HepG2 (cell line): ENCODE results near the gene AADACL4. TPM values are rescaled to one million over a fixed set of nuclear protein-coding genes. Genes with fewer than 3 reads are reported as not detected.

Experiments used
- BORCS8-MEF2B ChIP-seq: sonication (generic); formaldehyde crosslinking; IDR thresholded peaks from 2 replicates; pipeline ENCODE4 v1.8.0; 2022; ENCODE audit warnings: mild to moderate bottlenecking, missing genetic modification reagents
- KAT8 ChIP-seq: IDR thresholded peaks from 2 replicates; pipeline ENCODE4 v1.6.1; 2016; ENCODE audit warnings: missing genetic modification reagents, missing compliant biosample characterization
- MXI1 ChIP-seq: IDR thresholded peaks from 3 replicates; pipeline ENCODE4 v1.6.1; 2012; ENCODE audit warnings: low read depth, low read length, inconsistent platforms, borderline replicate concordance
- NFRKB ChIP-seq: fragments of 450-650 bp; IDR thresholded peaks from 2 replicates; pipeline ENCODE4 v1.6.1; 2017
- SAFB2 ChIP-seq: sonication (generic); formaldehyde crosslinking; IDR thresholded peaks from 2 replicates; pipeline ENCODE4 v1.5.1; 2020; ENCODE audit warnings: missing genetic modification reagents, low read depth, mild to moderate bottlenecking, borderline replicate concordance
- WIZ ChIP-seq: sonication (generic); formaldehyde crosslinking; IDR thresholded peaks from 2 replicates; pipeline ENCODE4 v1.5.1; 2020; ENCODE audit warnings: mild to moderate bottlenecking, missing genetic modification reagents
- ZFP36 ChIP-seq: fragments of 150-350 bp; IDR thresholded peaks from 2 replicates; pipeline ENCODE4 v1.6.1; 2018; ENCODE audit warnings: borderline replicate concordance, low read length, low read depth; ENCODE audit not compliant: partially characterized antibody
- ZNF253 ChIP-seq: sonication (generic); formaldehyde crosslinking; IDR thresholded peaks from 2 replicates; pipeline ENCODE4 v1.8.0; 2022; ENCODE audit warnings: mild to moderate bottlenecking, missing genetic modification reagents, borderline replicate concordance
- ZNF343 ChIP-seq: sonication (generic); formaldehyde crosslinking; IDR thresholded peaks from 2 replicates; pipeline ENCODE4 v1.4.0; 2020; ENCODE audit warnings: mild to moderate bottlenecking, missing genetic modification reagents
- ZNF460 ChIP-seq: sonication (generic); formaldehyde crosslinking; IDR thresholded peaks from 2 replicates; pipeline ENCODE4 v1.5.1; 2020; ENCODE audit warnings: missing genetic modification reagents, mild to moderate bottlenecking, borderline replicate concordance
- ZNF572 ChIP-seq: sonication (generic); formaldehyde crosslinking; IDR thresholded peaks from 2 replicates; pipeline ENCODE4 v1.5.1; 2020; ENCODE audit warnings: mild to moderate bottlenecking, missing genetic modification reagents
- ZNF777 ChIP-seq: sonication (generic); formaldehyde crosslinking; IDR thresholded peaks from 2 replicates; pipeline ENCODE4 v1.4.0; 2020; ENCODE audit warnings: missing genetic modification reagents
- ZNF841 ChIP-seq: sonication (generic); formaldehyde crosslinking; IDR thresholded peaks from 2 replicates; pipeline ENCODE4 v1.8.1; 2023; ENCODE audit warnings: missing genetic modification reagents, borderline replicate concordance
- polyA plus RNA-seq, 8 experiments: library from polyadenylated mRNA; depleted of rRNA in 3 of 8; stranded (reverse) in 7 of 8; unstranded in 1 of 8; fragments of >200 nt; fragmentation: Illumina TruSeq in 4 of 8; extraction: Trizol in 4 of 8; gene quantifications; 2 replicates each; pipeline versions ENCODE4 v1.2.1 to v1.2.3, GENCODE V29; 2011 to 2016; ENCODE audit warnings: low read depth in 4 of 8, missing spikeins in 1 of 8, mixed read lengths in 1 of 8; ENCODE audit not compliant: insufficient read depth in 1 of 8
- total RNA-seq, 5 experiments: library from RNA; depleted of rRNA; stranded (reverse); fragments of >200 nt; fragmentation: Illumina TruSeq; extraction: Trizol; gene quantifications; 2 replicates each; pipeline ENCODE4 v1.2.3, GENCODE V29; 2016; ENCODE audit warnings: low read depth in 1 of 5
- TF ChIP-seq, protein P1 (sequence below): sonication (generic); formaldehyde crosslinking; IDR thresholded peaks from 2 replicates; pipeline ENCODE4 v1.8.1; 2023; ENCODE audit warnings: missing genetic modification reagents, inconsistent platforms, borderline replicate concordance
- TF ChIP-seq, protein P2 (sequence below): sonication (generic); formaldehyde crosslinking; conservative IDR thresholded peaks from 2 replicates; pipeline ENCODE4 v1.8.0; 2022; ENCODE audit warnings: mild to moderate bottlenecking, moderate library complexity, missing genetic modification reagents
- TF ChIP-seq, protein P3 (sequence below): sonication (generic); formaldehyde crosslinking; IDR thresholded peaks from 2 replicates; pipeline ENCODE4 v1.9.0; 2021; ENCODE audit warnings: missing genetic modification reagents, borderline replicate concordance
- TF ChIP-seq, protein P4 (sequence below): IDR thresholded peaks from 2 replicates; pipeline ENCODE4 v1.6.1; 2016; ENCODE audit warnings: low read depth, borderline replicate concordance
- TF ChIP-seq, protein P5 (sequence below): sonication (generic); formaldehyde crosslinking; IDR thresholded peaks from 2 replicates; pipeline ENCODE4 v1.5.1; 2020; ENCODE audit warnings: missing genetic modification reagents, mild to moderate bottlenecking, borderline replicate concordance
- TF ChIP-seq, protein P6 (sequence below): sonication (generic); formaldehyde crosslinking; IDR thresholded peaks from 2 replicates; pipeline ENCODE4 v1.4.0; 2020; ENCODE audit warnings: low read depth, missing genetic modification reagents

The AADACL4 gene
- total and polyA plus RNA-seq, 2 of the 13 experiments (the other 11 are each of a cell fraction or from before 2014, with no cell fraction given): not detected

DNA sequence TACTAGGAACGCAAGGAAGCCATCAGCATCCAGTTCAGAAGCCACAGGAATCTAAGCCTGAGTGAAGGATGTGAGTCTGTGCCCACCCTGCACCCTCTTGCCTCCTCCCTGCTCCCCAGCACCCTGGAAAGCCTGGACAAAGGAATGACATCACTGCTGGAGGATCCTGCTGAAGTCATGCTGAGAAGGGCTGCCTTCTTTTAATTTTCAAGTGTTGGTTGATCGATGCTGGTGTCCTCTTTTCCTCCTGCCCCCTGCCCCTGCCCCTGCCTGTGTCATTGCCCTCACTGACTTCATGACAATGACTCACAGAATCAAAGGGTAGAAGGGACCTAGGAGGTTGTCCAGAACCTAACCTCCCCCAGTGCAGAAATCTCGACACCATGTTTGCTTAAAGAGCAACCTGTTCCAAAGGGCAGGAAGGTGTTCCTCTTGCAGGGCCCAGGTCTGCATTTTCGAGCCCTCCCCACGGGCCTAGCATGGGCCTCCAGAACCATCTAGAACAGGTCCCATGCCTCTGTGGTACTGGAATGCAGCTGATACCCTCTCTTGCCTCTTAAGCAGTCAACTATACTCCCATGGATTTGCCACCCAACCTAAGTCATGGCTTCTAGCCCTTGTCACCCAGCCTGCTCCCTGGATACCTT lies 35.5 kb upstream of the AADACL4 start (continued):
- TF ChIP-seq, protein P1, sequence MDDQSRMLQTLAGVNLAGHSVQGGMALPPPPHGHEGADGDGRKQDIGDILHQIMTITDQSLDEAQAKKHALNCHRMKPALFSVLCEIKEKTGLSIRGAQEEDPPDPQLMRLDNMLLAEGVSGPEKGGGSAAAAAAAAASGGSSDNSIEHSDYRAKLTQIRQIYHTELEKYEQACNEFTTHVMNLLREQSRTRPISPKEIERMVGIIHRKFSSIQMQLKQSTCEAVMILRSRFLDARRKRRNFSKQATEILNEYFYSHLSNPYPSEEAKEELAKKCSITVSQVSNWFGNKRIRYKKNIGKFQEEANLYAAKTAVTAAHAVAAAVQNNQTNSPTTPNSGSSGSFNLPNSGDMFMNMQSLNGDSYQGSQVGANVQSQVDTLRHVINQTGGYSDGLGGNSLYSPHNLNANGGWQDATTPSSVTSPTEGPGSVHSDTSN (CRISPR knock-in tag): no peak
- TF ChIP-seq SAFB2 (CRISPR knock-in tag) (no peak), KAT8 (CRISPR knock-in tag) (0 out of 2 replicates have a peak, but pooled peaks have one; percentile 17), ZNF253 (CRISPR knock-in tag) (no peak), WIZ (no peak), NFRKB (no peak), ZNF460 (CRISPR knock-in tag) (no peak), MXI1 (no peak; the same call in 2 of the 3 replicates), ZNF841 (CRISPR knock-in tag) (no peak), ZNF343 (CRISPR knock-in tag) (no peak), ZNF777 (no peak), ZNF572 (no peak), ZFP36 (no peak), BORCS8-MEF2B (CRISPR knock-in tag) (no peak)
- TF ChIP-seq, protein P2, sequence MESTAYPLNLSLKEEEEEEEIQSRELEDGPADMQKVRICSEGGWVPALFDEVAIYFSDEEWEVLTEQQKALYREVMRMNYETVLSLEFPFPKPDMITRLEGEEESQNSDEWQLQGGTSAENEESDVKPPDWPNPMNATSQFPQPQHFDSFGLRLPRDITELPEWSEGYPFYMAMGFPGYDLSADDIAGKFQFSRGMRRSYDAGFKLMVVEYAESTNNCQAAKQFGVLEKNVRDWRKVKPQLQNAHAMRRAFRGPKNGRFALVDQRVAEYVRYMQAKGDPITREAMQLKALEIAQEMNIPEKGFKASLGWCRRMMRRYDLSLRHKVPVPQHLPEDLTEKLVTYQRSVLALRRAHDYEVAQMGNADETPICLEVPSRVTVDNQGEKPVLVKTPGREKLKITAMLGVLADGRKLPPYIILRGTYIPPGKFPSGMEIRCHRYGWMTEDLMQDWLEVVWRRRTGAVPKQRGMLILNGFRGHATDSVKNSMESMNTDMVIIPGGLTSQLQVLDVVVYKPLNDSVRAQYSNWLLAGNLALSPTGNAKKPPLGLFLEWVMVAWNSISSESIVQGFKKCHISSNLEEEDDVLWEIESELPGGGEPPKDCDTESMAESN: peak; percentile 43; the same call in 1 of the 2 replicates
- TF ChIP-seq, protein P3, sequence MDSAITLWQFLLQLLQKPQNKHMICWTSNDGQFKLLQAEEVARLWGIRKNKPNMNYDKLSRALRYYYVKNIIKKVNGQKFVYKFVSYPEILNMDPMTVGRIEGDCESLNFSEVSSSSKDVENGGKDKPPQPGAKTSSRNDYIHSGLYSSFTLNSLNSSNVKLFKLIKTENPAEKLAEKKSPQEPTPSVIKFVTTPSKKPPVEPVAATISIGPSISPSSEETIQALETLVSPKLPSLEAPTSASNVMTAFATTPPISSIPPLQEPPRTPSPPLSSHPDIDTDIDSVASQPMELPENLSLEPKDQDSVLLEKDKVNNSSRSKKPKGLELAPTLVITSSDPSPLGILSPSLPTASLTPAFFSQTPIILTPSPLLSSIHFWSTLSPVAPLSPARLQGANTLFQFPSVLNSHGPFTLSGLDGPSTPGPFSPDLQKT: no peak
- TF ChIP-seq, protein P4, sequence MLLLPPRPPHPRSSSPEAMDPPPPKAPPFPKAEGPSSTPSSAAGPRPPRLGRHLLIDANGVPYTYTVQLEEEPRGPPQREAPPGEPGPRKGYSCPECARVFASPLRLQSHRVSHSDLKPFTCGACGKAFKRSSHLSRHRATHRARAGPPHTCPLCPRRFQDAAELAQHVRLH: no peak
- TF ChIP-seq, protein P5, sequence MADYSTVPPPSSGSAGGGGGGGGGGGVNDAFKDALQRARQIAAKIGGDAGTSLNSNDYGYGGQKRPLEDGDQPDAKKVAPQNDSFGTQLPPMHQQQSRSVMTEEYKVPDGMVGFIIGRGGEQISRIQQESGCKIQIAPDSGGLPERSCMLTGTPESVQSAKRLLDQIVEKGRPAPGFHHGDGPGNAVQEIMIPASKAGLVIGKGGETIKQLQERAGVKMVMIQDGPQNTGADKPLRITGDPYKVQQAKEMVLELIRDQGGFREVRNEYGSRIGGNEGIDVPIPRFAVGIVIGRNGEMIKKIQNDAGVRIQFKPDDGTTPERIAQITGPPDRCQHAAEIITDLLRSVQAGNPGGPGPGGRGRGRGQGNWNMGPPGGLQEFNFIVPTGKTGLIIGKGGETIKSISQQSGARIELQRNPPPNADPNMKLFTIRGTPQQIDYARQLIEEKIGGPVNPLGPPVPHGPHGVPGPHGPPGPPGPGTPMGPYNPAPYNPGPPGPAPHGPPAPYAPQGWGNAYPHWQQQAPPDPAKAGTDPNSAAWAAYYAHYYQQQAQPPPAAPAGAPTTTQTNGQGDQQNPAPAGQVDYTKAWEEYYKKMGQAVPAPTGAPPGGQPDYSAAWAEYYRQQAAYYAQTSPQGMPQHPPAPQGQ: no peak; the same call in 1 of the 2 replicates
- TF ChIP-seq, protein P6, sequence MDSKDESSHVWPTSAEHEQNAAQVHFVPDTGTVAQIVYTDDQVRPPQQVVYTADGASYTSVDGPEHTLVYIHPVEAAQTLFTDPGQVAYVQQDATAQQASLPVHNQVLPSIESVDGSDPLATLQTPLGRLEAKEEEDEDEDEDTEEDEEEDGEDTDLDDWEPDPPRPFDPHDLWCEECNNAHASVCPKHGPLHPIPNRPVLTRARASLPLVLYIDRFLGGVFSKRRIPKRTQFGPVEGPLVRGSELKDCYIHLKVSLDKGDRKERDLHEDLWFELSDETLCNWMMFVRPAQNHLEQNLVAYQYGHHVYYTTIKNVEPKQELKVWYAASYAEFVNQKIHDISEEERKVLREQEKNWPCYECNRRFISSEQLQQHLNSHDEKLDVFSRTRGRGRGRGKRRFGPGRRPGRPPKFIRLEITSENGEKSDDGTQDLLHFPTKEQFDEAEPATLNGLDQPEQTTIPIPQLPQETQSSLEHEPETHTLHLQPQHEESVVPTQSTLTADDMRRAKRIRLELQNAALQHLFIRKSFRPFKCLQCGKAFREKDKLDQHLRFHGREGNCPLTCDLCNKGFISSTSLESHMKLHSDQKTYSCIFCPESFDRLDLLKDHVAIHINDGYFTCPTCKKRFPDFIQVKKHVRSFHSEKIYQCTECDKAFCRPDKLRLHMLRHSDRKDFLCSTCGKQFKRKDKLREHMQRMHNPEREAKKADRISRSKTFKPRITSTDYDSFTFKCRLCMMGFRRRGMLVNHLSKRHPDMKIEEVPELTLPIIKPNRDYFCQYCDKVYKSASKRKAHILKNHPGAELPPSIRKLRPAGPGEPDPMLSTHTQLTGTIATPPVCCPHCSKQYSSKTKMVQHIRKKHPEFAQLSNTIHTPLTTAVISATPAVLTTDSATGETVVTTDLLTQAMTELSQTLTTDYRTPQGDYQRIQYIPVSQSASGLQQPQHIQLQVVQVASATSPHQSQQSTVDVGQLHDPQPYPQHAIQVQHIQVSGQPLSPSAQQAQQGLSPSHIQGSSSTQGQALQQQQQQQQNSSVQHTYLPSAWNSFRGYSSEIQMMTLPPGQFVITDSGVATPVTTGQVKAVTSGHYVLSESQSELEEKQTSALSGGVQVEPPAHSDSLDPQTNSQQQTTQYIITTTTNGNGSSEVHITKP (CRISPR knock-in tag): 0 out of 2 replicates have a peak, but pooled peaks have one; percentile 4
